ENCODE measurements around the gene IRF2BP2. TPM values are rescaled to one million over a fixed set of nuclear protein-coding genes. Genes with fewer than 3 reads are reported as not detected.
A peak's percentile ranks its signal among the peaks of the same experiment; 100 is the strongest.

IRF2BP2 gene
- total and polyA plus RNA-seq, 2 of the 13 experiments (the other 11 are each of a cell fraction or from before 2014, with no cell fraction given): 140 to 147 TPM

DNA sequence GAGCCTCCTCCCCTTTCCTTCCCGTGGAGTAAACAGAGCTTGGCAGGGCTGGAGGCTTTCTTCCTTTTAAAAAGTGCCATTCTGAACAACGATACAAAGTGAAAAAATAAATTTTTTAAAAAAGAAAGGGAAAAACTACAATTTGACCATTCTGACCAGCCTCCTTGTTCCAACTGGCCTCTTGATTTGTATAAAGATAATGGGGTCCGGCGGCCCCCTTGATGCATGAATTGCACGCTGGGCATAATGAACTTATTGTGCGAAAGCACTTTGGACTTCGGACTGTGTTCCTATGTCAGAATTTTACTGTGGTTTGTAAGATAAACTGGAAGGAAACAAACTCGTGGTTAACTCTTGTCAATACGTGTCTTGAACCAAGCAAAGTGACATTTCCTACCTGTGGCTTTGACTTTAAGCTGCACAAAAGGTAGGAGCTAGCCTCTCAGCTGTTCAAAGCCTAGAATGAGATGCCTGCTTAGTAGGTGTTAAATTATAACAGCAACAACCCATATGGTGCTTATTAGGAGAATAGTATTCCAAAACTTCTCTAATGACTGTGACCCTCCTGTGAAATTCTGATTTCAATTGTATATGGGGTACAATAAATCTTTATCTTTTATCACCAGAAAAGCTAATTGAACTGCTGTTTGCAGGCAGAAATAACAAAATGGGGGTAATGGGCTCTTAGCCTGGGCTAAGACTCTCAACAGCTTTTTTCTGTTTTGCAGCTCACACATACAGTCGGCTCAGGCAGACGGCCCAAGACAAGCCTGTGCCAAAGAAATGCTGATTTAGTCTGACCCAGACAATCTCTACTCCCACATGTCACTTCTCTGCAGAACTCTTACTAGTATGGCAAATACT lies 9.3 kb downstream of the IRF2BP2 start (continued):
- TF ChIP-seq EEA1 (CRISPR knock-in tag; IDR thresholded peaks at IDR 0.05; ENCODE audit: borderline replicate concordance) (no peak), FOXO1 (CRISPR knock-in tag; IDR thresholded peaks at IDR 0.05) (peak; percentile 52; the same call in 1 of the 2 replicates), PATZ1 (CRISPR knock-in tag; IDR thresholded peaks at IDR 0.05) (peak; percentile 45; the same call in 1 of the 2 replicates), HDAC1 (CRISPR knock-in tag; IDR thresholded peaks at IDR 0.05) (peak; percentile 65), JDP2 (CRISPR knock-in tag; IDR thresholded peaks at IDR 0.05; ENCODE audit: borderline replicate concordance) (no peak), ASH2L (IDR thresholded peaks at IDR 0.05; ENCODE audit: insufficient read length, low read depth, low read length) (peak; percentile 88), PHB2 (IDR thresholded peaks at IDR 0.05; ENCODE audit: partially characterized antibody) (no peak), ZNF547 (CRISPR knock-in tag; IDR thresholded peaks at IDR 0.05) (no peak), ATF7-NPFF (CRISPR knock-in tag; IDR thresholded peaks at IDR 0.05; ENCODE audit: low read depth) (no peak), ZMYM2 (CRISPR knock-in tag; IDR thresholded peaks at IDR 0.05) (no peak), MED13 (CRISPR knock-in tag; IDR thresholded peaks at IDR 0.05) (peak; percentile 45; the same call in 1 of the 2 replicates), ZNF75D (CRISPR knock-in tag; IDR thresholded peaks at IDR 0.05; ENCODE audit: borderline replicate concordance) (no peak), GTF2F1 (IDR thresholded peaks at IDR 0.05; ENCODE audit: low read length) (no peak), PHF21A (CRISPR knock-in tag; IDR thresholded peaks at IDR 0.05) (peak; percentile 41; the same call in 1 of the 2 replicates), ZNF33B (CRISPR knock-in tag; IDR thresholded peaks at IDR 0.05) (no peak), EP300 (IDR thresholded peaks at IDR 0.05; ENCODE audit: low read depth in 2 of 2, low read length in 2 of 2) (peak; percentile 76 to 94; a peak in 3 of 4 replicates), EP300 (CRISPR knock-in tag; IDR thresholded peaks at IDR 0.05; ENCODE audit: borderline replicate concordance) (peak; percentile 71; the same call in 1 of the 2 replicates), JUND (CRISPR knock-in tag; IDR thresholded peaks at IDR 0.05) (no peak), POLR2AphosphoS2 (IDR thresholded peaks at IDR 0.05; ENCODE audit: low read depth, low read length) (peak; percentile 69; the same call in 1 of the 2 replicates), ARNT (IDR thresholded peaks at IDR 0.05) (no peak), CCAR2 (optimal IDR thresholded peaks at IDR 0.05; ENCODE audit: low read depth, low read length) (no peak)
- TF ChIP-seq, protein P1, sequence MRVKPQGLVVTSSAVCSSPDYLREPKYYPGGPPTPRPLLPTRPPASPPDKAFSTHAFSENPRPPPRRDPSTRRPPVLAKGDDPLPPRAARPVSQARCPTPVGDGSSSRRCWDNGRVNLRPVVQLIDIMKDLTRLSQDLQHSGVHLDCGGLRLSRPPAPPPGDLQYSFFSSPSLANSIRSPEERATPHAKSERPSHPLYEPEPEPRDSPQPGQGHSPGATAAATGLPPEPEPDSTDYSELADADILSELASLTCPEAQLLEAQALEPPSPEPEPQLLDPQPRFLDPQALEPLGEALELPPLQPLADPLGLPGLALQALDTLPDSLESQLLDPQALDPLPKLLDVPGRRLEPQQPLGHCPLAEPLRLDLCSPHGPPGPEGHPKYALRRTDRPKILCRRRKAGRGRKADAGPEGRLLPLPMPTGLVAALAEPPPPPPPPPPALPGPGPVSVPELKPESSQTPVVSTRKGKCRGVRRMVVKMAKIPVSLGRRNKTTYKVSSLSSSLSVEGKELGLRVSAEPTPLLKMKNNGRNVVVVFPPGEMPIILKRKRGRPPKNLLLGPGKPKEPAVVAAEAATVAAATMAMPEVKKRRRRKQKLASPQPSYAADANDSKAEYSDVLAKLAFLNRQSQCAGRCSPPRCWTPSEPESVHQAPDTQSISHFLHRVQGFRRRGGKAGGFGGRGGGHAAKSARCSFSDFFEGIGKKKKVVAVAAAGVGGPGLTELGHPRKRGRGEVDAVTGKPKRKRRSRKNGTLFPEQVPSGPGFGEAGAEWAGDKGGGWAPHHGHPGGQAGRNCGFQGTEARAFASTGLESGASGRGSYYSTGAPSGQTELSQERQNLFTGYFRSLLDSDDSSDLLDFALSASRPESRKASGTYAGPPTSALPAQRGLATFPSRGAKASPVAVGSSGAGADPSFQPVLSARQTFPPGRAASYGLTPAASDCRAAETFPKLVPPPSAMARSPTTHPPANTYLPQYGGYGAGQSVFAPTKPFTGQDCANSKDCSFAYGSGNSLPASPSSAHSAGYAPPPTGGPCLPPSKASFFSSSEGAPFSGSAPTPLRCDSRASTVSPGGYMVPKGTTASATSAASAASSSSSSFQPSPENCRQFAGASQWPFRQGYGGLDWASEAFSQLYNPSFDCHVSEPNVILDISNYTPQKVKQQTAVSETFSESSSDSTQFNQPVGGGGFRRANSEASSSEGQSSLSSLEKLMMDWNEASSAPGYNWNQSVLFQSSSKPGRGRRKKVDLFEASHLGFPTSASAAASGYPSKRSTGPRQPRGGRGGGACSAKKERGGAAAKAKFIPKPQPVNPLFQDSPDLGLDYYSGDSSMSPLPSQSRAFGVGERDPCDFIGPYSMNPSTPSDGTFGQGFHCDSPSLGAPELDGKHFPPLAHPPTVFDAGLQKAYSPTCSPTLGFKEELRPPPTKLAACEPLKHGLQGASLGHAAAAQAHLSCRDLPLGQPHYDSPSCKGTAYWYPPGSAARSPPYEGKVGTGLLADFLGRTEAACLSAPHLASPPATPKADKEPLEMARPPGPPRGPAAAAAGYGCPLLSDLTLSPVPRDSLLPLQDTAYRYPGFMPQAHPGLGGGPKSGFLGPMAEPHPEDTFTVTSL (CRISPR knock-in tag; IDR thresholded peaks at IDR 0.05; ENCODE audit: borderline replicate concordance): peak; percentile 80; the same call in 1 of the 2 replicates

Measured in HepG2 (cell line).